MM.1S (cell line): Measurements from ENCODE around the gene C16orf82.

ENCODE experiments used
- CTCF ChIP-seq: fragments of 300-600 bp; sonication (generic); IDR thresholded peaks from 2 replicates; pipeline ENCODE4 v1.5.1; 2016; ENCODE audit warnings: antibody characterized with exemption, low read length, mixed read lengths
- EZH2 ChIP-seq: fragments of 300-600 bp; sonication (generic); optimal IDR thresholded peaks from 2 replicates; pipeline ENCODE3; 2017; ENCODE audit warnings: low read depth, mild to moderate bottlenecking, antibody characterized with exemption, low read length, mixed read lengths
- EZH2phosphoT487 ChIP-seq: fragments of 300-600 bp; sonication (generic); IDR thresholded peaks from 2 replicates; pipeline ENCODE4 v1.6.1; 2018; ENCODE audit warnings: antibody characterized with exemption, low read length

DNA sequence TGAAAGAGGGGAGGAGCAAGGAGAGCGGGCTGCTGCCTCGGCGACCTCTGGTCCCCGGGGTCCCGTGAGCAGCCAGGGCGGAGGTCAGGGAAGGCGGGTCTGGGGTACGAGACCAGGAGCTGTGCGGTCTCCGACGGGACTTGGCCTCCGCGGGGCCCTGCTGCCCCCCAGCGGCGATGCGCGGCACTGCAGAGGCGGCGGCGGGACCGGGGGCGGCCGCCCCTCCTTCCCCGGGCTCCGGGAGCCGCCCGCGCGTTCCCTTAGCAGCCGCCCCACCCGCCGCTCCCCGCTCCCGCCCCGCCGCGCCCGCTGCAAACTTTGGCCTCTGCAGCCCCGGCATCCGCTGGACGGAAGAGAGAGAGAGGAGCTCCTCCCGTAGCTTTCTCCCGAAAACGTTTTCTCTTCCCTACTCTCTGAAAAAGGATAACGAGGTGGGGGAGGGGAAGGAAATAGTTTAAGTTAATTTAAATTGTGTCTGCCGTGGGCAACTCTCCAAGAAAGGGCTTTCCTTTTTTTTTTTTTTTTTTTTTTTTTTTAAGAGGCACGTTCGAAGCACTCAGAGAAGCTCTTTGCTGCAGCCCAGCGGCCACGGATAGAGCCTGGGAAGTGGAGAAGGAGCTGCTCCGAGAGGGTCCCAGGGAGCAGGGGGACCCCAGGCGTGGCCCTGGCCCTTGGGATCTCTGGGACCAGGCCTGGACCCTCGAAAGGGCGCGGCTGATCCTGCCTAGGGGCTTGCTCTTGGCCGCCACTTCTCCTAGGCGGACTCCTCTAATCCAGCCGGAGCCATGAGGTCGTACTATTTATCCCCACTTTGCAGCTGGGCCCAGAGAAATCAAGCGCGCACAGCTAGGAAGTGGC lies 43.2 kb downstream of the C16orf82 start:
- TF ChIP-seq CTCF (peak; percentile 63), EZH2phosphoT487 (no peak), EZH2 (no peak)
